Measurements from ENCODE around the gene RERE. TPM values are rescaled to one million over a fixed set of nuclear protein-coding genes. Genes with fewer than 3 reads are reported as not detected.

RERE gene
- total RNA-seq, 2 donors from 2014 or later = 207 to 322 TPM

DNA sequence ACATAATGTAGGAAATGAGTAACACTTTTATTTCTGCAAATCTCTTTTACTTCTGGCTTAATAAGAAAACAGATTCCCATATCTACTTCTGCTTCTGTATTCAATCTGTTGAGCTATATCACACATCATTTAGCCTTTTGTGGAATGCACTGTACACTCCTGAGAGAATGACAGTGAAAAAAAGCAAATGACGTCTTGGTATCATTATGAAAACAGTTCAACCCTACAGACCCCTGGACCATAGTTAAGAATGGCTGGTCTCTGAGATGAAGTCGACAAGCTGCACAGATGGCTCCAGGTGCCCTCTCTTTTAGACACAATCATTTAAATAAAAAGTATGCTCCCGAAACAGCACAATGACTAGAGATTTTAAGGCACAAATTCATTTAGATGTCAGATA, 247.0 kb downstream of the RERE start:
- Histone ChIP-seq H3K4me1 (replicated peaks) (peaks cover 6% of the 10 kb centered on the region), H3K27me3 (replicated peaks; ENCODE audit: insufficient read depth) (no peaks in the 10 kb centered on the region), H3K27ac (no peak overlapping the region), H3K36me3 (no peaks in the 10 kb centered on the region), H3K9me3 (no peaks in the 10 kb centered on the region), H3K4me3 (no peak overlapping the region)
- no peak for DNase-seq (ENCODE audit: low spot score)
- intact Hi-C loops (cut with DNase I) = no loop called here
- WGBS = 66% methylated on average over 3 of the region's 3 CpGs
- TF ChIP-seq POLR2A (IDR thresholded peaks at IDR 0.05) = no peak
- TF ChIP-seq, protein P1, sequence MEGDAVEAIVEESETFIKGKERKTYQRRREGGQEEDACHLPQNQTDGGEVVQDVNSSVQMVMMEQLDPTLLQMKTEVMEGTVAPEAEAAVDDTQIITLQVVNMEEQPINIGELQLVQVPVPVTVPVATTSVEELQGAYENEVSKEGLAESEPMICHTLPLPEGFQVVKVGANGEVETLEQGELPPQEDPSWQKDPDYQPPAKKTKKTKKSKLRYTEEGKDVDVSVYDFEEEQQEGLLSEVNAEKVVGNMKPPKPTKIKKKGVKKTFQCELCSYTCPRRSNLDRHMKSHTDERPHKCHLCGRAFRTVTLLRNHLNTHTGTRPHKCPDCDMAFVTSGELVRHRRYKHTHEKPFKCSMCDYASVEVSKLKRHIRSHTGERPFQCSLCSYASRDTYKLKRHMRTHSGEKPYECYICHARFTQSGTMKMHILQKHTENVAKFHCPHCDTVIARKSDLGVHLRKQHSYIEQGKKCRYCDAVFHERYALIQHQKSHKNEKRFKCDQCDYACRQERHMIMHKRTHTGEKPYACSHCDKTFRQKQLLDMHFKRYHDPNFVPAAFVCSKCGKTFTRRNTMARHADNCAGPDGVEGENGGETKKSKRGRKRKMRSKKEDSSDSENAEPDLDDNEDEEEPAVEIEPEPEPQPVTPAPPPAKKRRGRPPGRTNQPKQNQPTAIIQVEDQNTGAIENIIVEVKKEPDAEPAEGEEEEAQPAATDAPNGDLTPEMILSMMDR (IDR thresholded peaks at IDR 0.05) = no peak
- no peak for TF ChIP-seq POLR2AphosphoS5 (IDR thresholded peaks at IDR 0.05)

DNA sequence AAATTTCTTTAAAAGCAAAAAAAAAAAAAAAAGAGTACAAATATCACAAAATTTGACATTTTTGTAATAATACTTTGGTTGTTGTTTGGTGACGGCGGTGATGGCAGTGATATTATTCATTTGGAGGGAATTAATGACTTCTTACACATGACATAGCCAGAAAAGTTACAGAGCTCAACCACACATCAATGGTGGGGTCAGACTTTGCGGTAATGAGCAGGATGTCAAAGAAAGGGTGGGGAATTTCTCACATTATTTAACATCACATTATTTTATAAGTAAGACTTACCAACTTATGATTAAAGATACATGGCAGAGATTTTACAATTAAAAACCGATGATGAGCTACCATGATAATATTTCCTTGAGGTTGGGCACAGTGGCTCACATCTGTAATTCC, 248.2 kb downstream of the RERE start:
- Histone ChIP-seq H3K4me3 (no peak overlapping the region), H3K27me3 (replicated peaks; ENCODE audit: insufficient read depth) (no peaks in the 10 kb centered on the region), H3K27ac (no peak overlapping the region), H3K36me3 (no peaks in the 10 kb centered on the region), H3K9me3 (no peaks in the 10 kb centered on the region), H3K4me1 (replicated peaks) (peaks cover 6% of the 10 kb centered on the region)
- TF ChIP-seq, protein P1 (IDR thresholded peaks at IDR 0.05) = no peak
- 97% methylated on average over 4 of the region's 4 CpGs for WGBS
- intact Hi-C loops (cut with DNase I) = loop anchor here (10.0 kb wide), 1 partner anchor 104 kb away; no protein-coding TSS in a partner anchor
- DNase-seq (ENCODE audit: low spot score) = no peak

DNA sequence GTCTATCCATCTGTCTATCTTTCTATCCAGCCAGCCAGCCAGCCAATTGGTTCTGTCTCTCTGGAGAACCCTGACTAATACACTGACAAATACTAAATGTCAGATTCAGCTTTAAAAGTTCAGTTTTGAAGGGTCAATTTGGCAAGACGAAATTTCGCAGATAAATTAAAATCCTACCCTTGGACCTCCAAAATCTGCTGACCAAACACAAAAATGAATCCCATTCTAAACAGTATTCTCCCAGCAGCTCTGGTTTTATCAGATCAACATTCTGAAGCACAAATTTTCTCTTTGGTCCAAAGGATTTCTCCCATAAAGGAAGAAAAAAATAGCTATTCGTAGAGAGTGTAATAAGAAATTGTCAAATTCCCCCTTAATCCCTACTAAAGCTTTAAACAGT, 248.6 kb downstream of the RERE start:
- Histone ChIP-seq H3K4me1 (replicated peaks) (peaks cover 6% of the 10 kb centered on the region), H3K36me3 (no peaks in the 10 kb centered on the region), H3K27me3 (replicated peaks; ENCODE audit: insufficient read depth) (no peaks in the 10 kb centered on the region), H3K27ac (no peak overlapping the region), H3K9me3 (no peaks in the 10 kb centered on the region), H3K4me3 (no peak overlapping the region)
- DNase-seq (ENCODE audit: low spot score) = no peak
- 89% methylated on average over 3 of the region's 3 CpGs for WGBS
- intact Hi-C loops (cut with DNase I) = loop anchor here (10.0 kb wide), 1 partner anchor 104 kb away; no protein-coding TSS in a partner anchor
- TF ChIP-seq POLR2A (IDR thresholded peaks at IDR 0.05) (no peak), POLR2AphosphoS5 (IDR thresholded peaks at IDR 0.05) (no peak)
- TF ChIP-seq, protein P1 (IDR thresholded peaks at IDR 0.05) = no peak

DNA sequence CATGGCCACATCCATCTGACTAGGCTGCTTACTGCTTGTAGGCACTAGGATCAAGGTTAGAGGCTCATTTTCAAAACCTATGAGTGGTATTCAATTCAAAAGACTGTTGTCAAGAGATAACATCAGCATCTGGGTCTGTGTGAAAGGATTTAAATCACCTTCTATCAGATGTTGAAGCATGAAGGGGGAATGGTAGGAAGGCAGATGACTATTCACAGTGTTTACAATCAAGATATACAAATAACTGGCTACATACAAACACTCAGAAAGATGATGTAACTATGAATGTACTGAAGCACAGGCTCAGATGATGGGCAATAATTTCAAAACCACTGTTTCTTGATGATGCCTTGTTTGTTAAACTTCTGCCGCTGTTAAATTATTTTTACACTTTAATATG, 250.3 kb downstream of the RERE start:
- 100% methylated on average over 1 of the region's 1 CpG for WGBS
- DNase-seq (ENCODE audit: low spot score) = no peak
- peaks cover 6% of the 10 kb centered on the region for H3K4me1 ChIP-seq (replicated peaks)
- TF ChIP-seq POLR2AphosphoS5 (IDR thresholded peaks at IDR 0.05) (no peak), POLR2A (IDR thresholded peaks at IDR 0.05) (no peak)
- TF ChIP-seq, protein P1 (IDR thresholded peaks at IDR 0.05) = no peak
- intact Hi-C loops (cut with DNase I) = loop anchor here (10.0 kb wide), 1 partner anchor 102 kb away; no protein-coding TSS in a partner anchor
- no peaks in the 10 kb centered on the region for H3K36me3 ChIP-seq
- no peak overlapping the region for H3K27ac ChIP-seq
- no peak overlapping the region for H3K4me3 ChIP-seq
- no peaks in the 10 kb centered on the region for H3K9me3 ChIP-seq
- H3K27me3 ChIP-seq (replicated peaks; ENCODE audit: insufficient read depth) = no peaks in the 10 kb centered on the region

DNA sequence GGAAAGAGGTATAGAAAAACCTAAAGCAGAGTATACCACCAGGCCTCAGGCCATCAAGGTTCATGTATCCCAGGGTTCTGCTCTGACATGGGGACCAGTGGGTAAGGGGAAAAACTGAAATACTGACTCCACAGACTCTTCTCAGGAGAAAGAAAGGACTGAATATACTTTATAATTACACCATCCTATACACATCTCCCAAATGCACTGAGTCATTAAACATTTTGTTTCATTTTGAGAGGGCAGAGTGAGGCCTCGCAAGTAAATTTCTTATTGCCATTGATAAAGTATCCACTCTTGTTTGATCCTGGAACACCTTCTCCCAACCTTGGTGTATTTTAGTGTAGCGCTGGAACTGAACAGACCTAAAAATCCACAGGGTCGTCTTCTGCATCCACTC, 251.6 kb downstream of the RERE start:
- no peaks in the 10 kb centered on the region for H3K36me3 ChIP-seq
- intact Hi-C loops (cut with DNase I) = loop anchor here (10.0 kb wide), 1 partner anchor 101 kb away; no protein-coding TSS in a partner anchor
- H3K27me3 ChIP-seq (replicated peaks; ENCODE audit: insufficient read depth) = no peaks in the 10 kb centered on the region
- 96% methylated on average over 3 of the region's 3 CpGs for WGBS
- no peak overlapping the region for H3K4me3 ChIP-seq
- DNase-seq (ENCODE audit: low spot score) = no peak
- TF ChIP-seq, protein P1 (IDR thresholded peaks at IDR 0.05) = no peak
- TF ChIP-seq POLR2A (IDR thresholded peaks at IDR 0.05) = no peak
- TF ChIP-seq POLR2AphosphoS5 (IDR thresholded peaks at IDR 0.05) = no peak
- H3K27ac ChIP-seq = no peak overlapping the region
- no peaks in the 10 kb centered on the region for H3K4me1 ChIP-seq (replicated peaks)
- no peaks in the 10 kb centered on the region for H3K9me3 ChIP-seq
